ENCODE results near the gene KLC1.

- no peak for TF ChIP-seq EZH2 (IDR thresholded peaks at IDR 0.05)
- TF ChIP-seq POLR2AphosphoS5 (IDR thresholded peaks at IDR 0.05; ENCODE audit: borderline replicate concordance, low read depth, low read length) = no peak
- TF ChIP-seq FOXP2 (optimal IDR thresholded peaks at IDR 0.05; ENCODE audit: control extremely low read depth, extremely low read length, insufficient read depth) = no peak
Measured at GRCh38 chr14:103667671-103668070, 38.7 kb downstream of the KLC1 start.

Data from SK-N-MC (cell line).